Hematopoietic multipotent progenitor cell (in vitro differentiated cells): Measurements from ENCODE around the gene FASTKD3. TPM values are rescaled to one million over a fixed set of nuclear protein-coding genes. Genes with fewer than 3 reads are reported as not detected.

Source experiments
- total RNA-seq: library from RNA; depleted of rRNA; stranded (reverse); fragments of >200 nt; gene quantifications from one replicate; pipeline ENCODE4 v1.2.3, GENCODE V29; 2012

FASTKD3 gene
- total RNA-seq, 1 donor = 4.6 TPM

Other genes starting within 250 kb of the FASTKD3 start
- 0.27 TPM for gene CFAP90, start 17.9 kb downstream of the FASTKD3 start, total RNA-seq
- 20.5 TPM for gene MTRR, start 117 bp upstream of the FASTKD3 start, total RNA-seq